22Rv1 (cell line): Measurements from ENCODE around the gene TXNL1.

ENCODE experiments used
- H3K27ac ChIP-seq: fragments of 450-650 bp; 2 replicates; pipeline ENCODE4 v1.5.1; 2017
- CTCF ChIP-seq: fragments of 450-650 bp; IDR thresholded peaks from 2 replicates; pipeline ENCODE4 v1.5.1; 2017; ENCODE audit warnings: mild to moderate bottlenecking
- ZFX ChIP-seq: fragments of 450-650 bp; IDR thresholded peaks from 2 replicates; pipeline ENCODE4 v1.6.1; 2017; ENCODE audit warnings: antibody characterized with exemption, borderline replicate concordance

Gene TXNL1

GRCh38 chr18:56643381-56643780, 5.0 kb upstream of the TXNL1 start:
- TF ChIP-seq CTCF (no peak), ZFX (no peak)

GRCh38 chr18:56641714-56642337, 3.4 kb upstream of the TXNL1 start:
- TF ChIP-seq ZFX, result no peak
- no peak for TF ChIP-seq CTCF
- no peak overlapping the region for H3K27ac ChIP-seq

More at GRCh38 chr18:56643381-56643780, 5.0 kb upstream of the TXNL1 start:
- H3K27ac ChIP-seq, result no peak overlapping the region

GRCh38 chr18:56639571-56639970, 1.2 kb upstream of the TXNL1 start:
- TF ChIP-seq ZFX (no peak), CTCF (no peak)
- H3K27ac ChIP-seq, result peak overlapping the region; percentile 84

- TF ChIP-seq ZFX, result no peak
- peak overlapping the region; percentile 84 for H3K27ac ChIP-seq
These were observed 651 bp upstream of the TXNL1 start for GRCh38 chr18:56639104-56639381.

GRCh38 chr18:56637711-56638231, 621 bp downstream of the TXNL1 start:
- peak overlapping the region; percentile 84 for H3K27ac ChIP-seq
- TF ChIP-seq ZFX, result no peak
- TF ChIP-seq CTCF, result no peak

- H3K27ac ChIP-seq, result peak overlapping the region; percentile 84
- TF ChIP-seq CTCF (no peak), ZFX (no peak)
These were observed 1.2 kb downstream of the TXNL1 start for GRCh38 chr18:56637176-56637575.

GRCh38 chr18:56635007-56635406, 3.4 kb downstream of the TXNL1 start:
- H3K27ac ChIP-seq, result no peak overlapping the region
- no peak for TF ChIP-seq ZFX

- no peak overlapping the region for H3K27ac ChIP-seq
- TF ChIP-seq ZFX (no peak), CTCF (no peak)
These were observed 6.0 kb downstream of the TXNL1 start for GRCh38 chr18:56632070-56633022.
